GM12891 (cell line): Measurements from ENCODE around the gene FAM25A.
"Not testable (repeated sequence)": the region's sequence is repeated elsewhere in the genome, so short reads cannot be mapped to it uniquely, and the experiment has no call there.

ENCODE experiments used
- PAX5 ChIP-seq: IDR thresholded peaks from 2 replicates; pipeline ENCODE4 v1.6.1; 2011; ENCODE audit warnings: low read length, moderate library complexity, mild to moderate bottlenecking; ENCODE audit not compliant: insufficient read depth, severe bottlenecking
- POLR2A ChIP-seq: IDR thresholded peaks from 2 replicates; pipeline ENCODE4 v1.6.1; 2011; ENCODE audit warnings: low read depth, low read length, control low read depth
- POLR2AphosphoS5 ChIP-seq: IDR thresholded peaks from 2 replicates; pipeline ENCODE4 v1.6.1; 2011; ENCODE audit warnings: low read depth, low read length, control low read depth
- SPI1 ChIP-seq: IDR thresholded peaks from 2 replicates; pipeline ENCODE4 v1.6.1; 2011; ENCODE audit warnings: low read depth, low read length, control low read depth
- TAF1 ChIP-seq: IDR thresholded peaks from 2 replicates; pipeline ENCODE4 v1.6.1; 2011; ENCODE audit warnings: low read depth, low read length, control low read depth

GRCh38 chr10:86981020-86981419 is 39.1 kb upstream of the FAM25A start:
- not testable (repeated sequence) for TF ChIP-seq TAF1, POLR2AphosphoS5, POLR2A, SPI1, PAX5
